Measurements from ENCODE around the gene TNIP3.

DNA sequence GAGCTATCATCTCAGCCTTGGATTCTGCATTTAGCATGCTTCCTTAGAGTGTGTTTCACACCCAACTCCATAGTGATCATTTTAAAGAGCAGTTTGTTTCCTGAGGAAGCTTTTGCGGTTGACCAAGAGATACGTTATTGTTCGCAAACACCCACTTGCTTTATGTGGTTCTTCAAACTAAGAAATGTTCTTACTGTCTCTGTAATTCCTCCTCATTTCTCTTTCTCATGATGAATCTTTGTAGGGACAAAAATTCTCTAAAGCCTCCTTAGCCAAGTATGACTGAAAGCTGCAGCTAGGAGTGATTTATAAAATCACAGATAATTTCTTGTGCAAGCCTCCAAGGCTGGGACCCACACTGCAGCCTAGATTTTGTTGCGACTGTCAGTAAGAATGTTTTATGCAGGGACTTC is 10.0 kb downstream of the TNIP3 start:
- TF ChIP-seq, protein P1, sequence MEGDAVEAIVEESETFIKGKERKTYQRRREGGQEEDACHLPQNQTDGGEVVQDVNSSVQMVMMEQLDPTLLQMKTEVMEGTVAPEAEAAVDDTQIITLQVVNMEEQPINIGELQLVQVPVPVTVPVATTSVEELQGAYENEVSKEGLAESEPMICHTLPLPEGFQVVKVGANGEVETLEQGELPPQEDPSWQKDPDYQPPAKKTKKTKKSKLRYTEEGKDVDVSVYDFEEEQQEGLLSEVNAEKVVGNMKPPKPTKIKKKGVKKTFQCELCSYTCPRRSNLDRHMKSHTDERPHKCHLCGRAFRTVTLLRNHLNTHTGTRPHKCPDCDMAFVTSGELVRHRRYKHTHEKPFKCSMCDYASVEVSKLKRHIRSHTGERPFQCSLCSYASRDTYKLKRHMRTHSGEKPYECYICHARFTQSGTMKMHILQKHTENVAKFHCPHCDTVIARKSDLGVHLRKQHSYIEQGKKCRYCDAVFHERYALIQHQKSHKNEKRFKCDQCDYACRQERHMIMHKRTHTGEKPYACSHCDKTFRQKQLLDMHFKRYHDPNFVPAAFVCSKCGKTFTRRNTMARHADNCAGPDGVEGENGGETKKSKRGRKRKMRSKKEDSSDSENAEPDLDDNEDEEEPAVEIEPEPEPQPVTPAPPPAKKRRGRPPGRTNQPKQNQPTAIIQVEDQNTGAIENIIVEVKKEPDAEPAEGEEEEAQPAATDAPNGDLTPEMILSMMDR (IDR thresholded peaks at IDR 0.05) = no peak
- no peak for TF ChIP-seq POLR2A (IDR thresholded peaks at IDR 0.05)
